ENCODE results near the gene KLHDC8B. TPM values are rescaled to one million over a fixed set of nuclear protein-coding genes. Genes with fewer than 3 reads are reported as not detected.

Gene KLHDC8B
- total and polyA plus RNA-seq, 2 donors from 2014 or later, result 23.4 to 36.5 TPM

DNA sequence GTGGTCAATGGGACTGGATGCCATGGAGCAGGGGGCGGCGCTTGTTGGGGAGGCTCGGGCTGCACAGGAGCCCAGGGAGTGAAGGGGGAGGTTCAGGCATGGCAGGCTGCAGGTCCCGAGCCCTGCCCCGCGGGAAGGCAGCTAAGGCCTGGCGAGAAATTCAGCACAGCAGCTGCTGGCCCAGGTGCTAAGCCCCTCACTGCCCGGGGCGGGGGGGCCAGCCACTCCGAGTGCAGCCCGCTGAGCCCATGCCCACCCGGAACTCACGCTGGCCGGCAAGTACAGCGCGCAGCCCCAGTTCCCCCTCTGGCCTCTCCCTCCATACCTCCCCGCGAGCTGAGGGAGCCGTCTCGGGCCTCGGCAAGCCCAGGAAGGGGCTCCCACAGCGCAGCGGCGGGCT lies 11.3 kb downstream of the KLHDC8B start:
- no peaks in the 10 kb centered on the region for H3K9me3 ChIP-seq (ENCODE audit: control insufficient read depth in 2 of 3, insufficient read depth in 1 of 3, low read length in 3 of 3)
- TF ChIP-seq CTCF (IDR thresholded peaks at IDR 0.05; ENCODE audit: borderline replicate concordance, extremely low read depth, insufficient read depth), result no peak
- intact Hi-C loops (cut with DNase I), result no loop called here
- H3K27ac ChIP-seq (ENCODE audit: low read depth in 2 of 2, low read length in 2 of 2), result no peak overlapping the region
- FAIRE-seq, result no peak
- no peak overlapping the region for H3K4me3 ChIP-seq (ENCODE audit: low read length in 3 of 3)
- H3K4me1 ChIP-seq (ENCODE audit: control insufficient read depth in 2 of 3, insufficient read depth in 2 of 3, low read depth in 1 of 3, low read length in 3 of 3), result no peaks in the 10 kb centered on the region
- no peak overlapping the region for H3K9ac ChIP-seq (ENCODE audit: low read length in 3 of 3)
- H3K36me3 ChIP-seq (ENCODE audit: control insufficient read depth in 2 of 3, insufficient read depth in 3 of 3, low read length in 3 of 3), result no peaks in the 10 kb centered on the region
- DNase-seq, result no peak
- no peaks in the 10 kb centered on the region for H3K27me3 ChIP-seq (ENCODE audit: control insufficient read depth, insufficient read depth, low read length)

- Histone ChIP-seq H3K36me3 (ENCODE audit: control insufficient read depth in 2 of 3, insufficient read depth in 3 of 3, low read length in 3 of 3) (no peaks in the 10 kb centered on the region), H3K9ac (ENCODE audit: low read length in 3 of 3) (no peak overlapping the region), H3K4me3 (ENCODE audit: low read length in 3 of 3) (no peak overlapping the region), H3K9me3 (ENCODE audit: control insufficient read depth in 2 of 3, insufficient read depth in 1 of 3, low read length in 3 of 3) (no peaks in the 10 kb centered on the region), H3K27ac (ENCODE audit: low read depth in 2 of 2, low read length in 2 of 2) (no peak overlapping the region), H3K4me1 (ENCODE audit: control insufficient read depth in 2 of 3, insufficient read depth in 2 of 3, low read depth in 1 of 3, low read length in 3 of 3) (no peaks in the 10 kb centered on the region), H3K27me3 (ENCODE audit: control insufficient read depth, insufficient read depth, low read length) (no peaks in the 10 kb centered on the region)
- intact Hi-C loops (cut with DNase I), result no loop called here
- FAIRE-seq (no peak), DNase-seq (no peak)
- TF ChIP-seq CTCF (IDR thresholded peaks at IDR 0.05; ENCODE audit: borderline replicate concordance, extremely low read depth, insufficient read depth), result no peak
These were observed 12.5 kb downstream of the KLHDC8B start for GRCh38 chr3:49183873-49184272.

- Histone ChIP-seq H3K27ac (ENCODE audit: low read depth in 2 of 2, low read length in 2 of 2) (no peak overlapping the region), H3K4me1 (ENCODE audit: control insufficient read depth in 2 of 3, insufficient read depth in 2 of 3, low read depth in 1 of 3, low read length in 3 of 3) (no peaks in the 10 kb centered on the region), H3K27me3 (ENCODE audit: control insufficient read depth, insufficient read depth, low read length) (no peaks in the 10 kb centered on the region), H3K9ac (ENCODE audit: low read length in 3 of 3) (no peak overlapping the region), H3K36me3 (ENCODE audit: control insufficient read depth in 2 of 3, insufficient read depth in 3 of 3, low read length in 3 of 3) (no peaks in the 10 kb centered on the region), H3K9me3 (ENCODE audit: control insufficient read depth in 2 of 3, insufficient read depth in 1 of 3, low read length in 3 of 3) (no peaks in the 10 kb centered on the region), H3K4me3 (ENCODE audit: low read length in 3 of 3) (no peak overlapping the region)
- DNase-seq, result no peak
- no peak for FAIRE-seq
- no peak for TF ChIP-seq CTCF (IDR thresholded peaks at IDR 0.05; ENCODE audit: borderline replicate concordance, extremely low read depth, insufficient read depth)
- intact Hi-C loops (cut with DNase I), result no loop called here
These were observed 20.3 kb downstream of the KLHDC8B start for GRCh38 chr3:49191741-49192140.

GRCh38 chr3:49198161-49198560 lies 26.8 kb downstream of the KLHDC8B start:
- DNase-seq, result no peak
- Histone ChIP-seq H3K9me3 (ENCODE audit: control insufficient read depth in 2 of 3, insufficient read depth in 1 of 3, low read length in 3 of 3) (no peaks in the 10 kb centered on the region), H3K36me3 (ENCODE audit: control insufficient read depth in 2 of 3, insufficient read depth in 3 of 3, low read length in 3 of 3) (no peaks in the 10 kb centered on the region), H3K9ac (ENCODE audit: low read length in 3 of 3) (no peak overlapping the region), H3K4me3 (ENCODE audit: low read length in 3 of 3) (no peak overlapping the region), H3K27ac (ENCODE audit: low read depth in 2 of 2, low read length in 2 of 2) (no peak overlapping the region), H3K4me1 (ENCODE audit: control insufficient read depth in 2 of 3, insufficient read depth in 2 of 3, low read depth in 1 of 3, low read length in 3 of 3) (no peaks in the 10 kb centered on the region), H3K27me3 (ENCODE audit: control insufficient read depth, insufficient read depth, low read length) (no peaks in the 10 kb centered on the region)
- intact Hi-C loops (cut with DNase I), result no loop called here
- no peak for TF ChIP-seq CTCF (IDR thresholded peaks at IDR 0.05; ENCODE audit: borderline replicate concordance, extremely low read depth, insufficient read depth)
- FAIRE-seq, result no peak
